ENCODE results near the gene NEUROD6. TPM values are rescaled to one million over a fixed set of nuclear protein-coding genes. Genes with fewer than 3 reads are reported as not detected.

NEUROD6 gene
- total and polyA plus RNA-seq, 2 donors (not counting 3 experiments of a cell fraction or from before 2014, with no cell fraction given), result not detected

DNA sequence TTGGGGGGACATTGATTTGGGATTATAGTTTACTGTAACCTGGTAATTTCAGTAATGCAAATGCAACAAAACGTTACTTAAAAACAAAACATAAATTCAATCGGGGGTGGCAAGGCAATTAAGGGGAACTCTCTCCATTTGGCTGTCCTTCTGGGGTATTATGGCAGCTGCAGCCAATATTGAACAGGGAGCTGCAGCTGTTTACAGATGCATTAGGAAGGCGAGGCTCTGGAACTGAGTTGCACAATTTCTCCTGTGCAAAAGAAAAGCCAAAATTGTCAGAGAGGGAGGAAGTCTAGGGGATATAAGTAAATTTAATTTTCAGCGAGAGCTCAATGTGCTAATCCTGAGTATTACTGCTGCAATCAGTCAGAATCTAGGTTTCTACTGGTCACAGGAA is 36.1 kb downstream of the NEUROD6 start:
- ChIA-PET POLR2A (no interaction called here), CTCF (no interaction called here)
- TF ChIP-seq EZH2 (IDR thresholded peaks at IDR 0.05; ENCODE audit: borderline replicate concordance, low read depth, low read length, severe bottlenecking), result no peak
- TF ChIP-seq POLR2A (IDR thresholded peaks at IDR 0.05; ENCODE audit: low read depth, low read length), result no peak
- no peak for TF ChIP-seq FOS (IDR thresholded peaks at IDR 0.05; ENCODE audit: borderline replicate concordance, insufficient read depth, low read length)
- TF ChIP-seq, protein P1, sequence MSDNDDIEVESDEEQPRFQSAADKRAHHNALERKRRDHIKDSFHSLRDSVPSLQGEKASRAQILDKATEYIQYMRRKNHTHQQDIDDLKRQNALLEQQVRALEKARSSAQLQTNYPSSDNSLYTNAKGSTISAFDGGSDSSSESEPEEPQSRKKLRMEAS (IDR thresholded peaks at IDR 0.05; ENCODE audit: insufficient read depth, insufficient read length), result no peak
- no peak for TF ChIP-seq POLR2AphosphoS5 (IDR thresholded peaks at IDR 0.05; ENCODE audit: insufficient read depth, low read depth, low read length)
- TF ChIP-seq, protein P2, sequence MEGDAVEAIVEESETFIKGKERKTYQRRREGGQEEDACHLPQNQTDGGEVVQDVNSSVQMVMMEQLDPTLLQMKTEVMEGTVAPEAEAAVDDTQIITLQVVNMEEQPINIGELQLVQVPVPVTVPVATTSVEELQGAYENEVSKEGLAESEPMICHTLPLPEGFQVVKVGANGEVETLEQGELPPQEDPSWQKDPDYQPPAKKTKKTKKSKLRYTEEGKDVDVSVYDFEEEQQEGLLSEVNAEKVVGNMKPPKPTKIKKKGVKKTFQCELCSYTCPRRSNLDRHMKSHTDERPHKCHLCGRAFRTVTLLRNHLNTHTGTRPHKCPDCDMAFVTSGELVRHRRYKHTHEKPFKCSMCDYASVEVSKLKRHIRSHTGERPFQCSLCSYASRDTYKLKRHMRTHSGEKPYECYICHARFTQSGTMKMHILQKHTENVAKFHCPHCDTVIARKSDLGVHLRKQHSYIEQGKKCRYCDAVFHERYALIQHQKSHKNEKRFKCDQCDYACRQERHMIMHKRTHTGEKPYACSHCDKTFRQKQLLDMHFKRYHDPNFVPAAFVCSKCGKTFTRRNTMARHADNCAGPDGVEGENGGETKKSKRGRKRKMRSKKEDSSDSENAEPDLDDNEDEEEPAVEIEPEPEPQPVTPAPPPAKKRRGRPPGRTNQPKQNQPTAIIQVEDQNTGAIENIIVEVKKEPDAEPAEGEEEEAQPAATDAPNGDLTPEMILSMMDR (IDR thresholded peaks at IDR 0.05; ENCODE audit: extremely low read depth in 1 of 2, insufficient read depth in 1 of 2, low read depth in 1 of 2, low read length in 2 of 2), result no peak
- no peak for TF ChIP-seq MYC (IDR thresholded peaks at IDR 0.05; ENCODE audit: low read depth, low read length)
- no peak for TF ChIP-seq JUN (IDR thresholded peaks at IDR 0.05; ENCODE audit: borderline replicate concordance, insufficient read depth, insufficient read length, low read depth)
- Histone ChIP-seq H3K4me1 (ENCODE audit: control insufficient read depth, extremely low read depth, insufficient read depth, low read length) (no peaks in the 10 kb centered on the region), H3K79me2 (ENCODE audit: control insufficient read depth, insufficient read depth, low read length) (no peaks in the 10 kb centered on the region), H3K36me3 (ENCODE audit: control insufficient read depth in 2 of 2, extremely low read depth in 1 of 2, insufficient read depth in 2 of 2, low read length in 2 of 2) (no peaks in the 10 kb centered on the region), H3K4me2 (ENCODE audit: insufficient read depth, low read length) (no peak overlapping the region), H3K9ac (replicated peaks; ENCODE audit: extremely low read depth, insufficient read depth, low read length) (no peak overlapping the region), H3K27ac (ENCODE audit: insufficient read depth, low read depth, low read length) (no peak overlapping the region), H3K9me1 (replicated peaks; ENCODE audit: control insufficient read depth, extremely low read depth, insufficient read depth, low read length) (no peaks in the 10 kb centered on the region), H3K27me3 (ENCODE audit: control insufficient read depth in 2 of 2, insufficient read depth in 2 of 2, low read length in 2 of 2) (no peaks in the 10 kb centered on the region), H4K20me1 (replicated peaks; ENCODE audit: control insufficient read depth, extremely low read depth, insufficient read depth, low read length) (no peaks in the 10 kb centered on the region), H3K9me3 (replicated peaks; ENCODE audit: control insufficient read depth, insufficient read depth, low read length) (no peaks in the 10 kb centered on the region), H2AFZ (ENCODE audit: low read depth, low read length) (no peak overlapping the region), H3K4me3 (replicated peaks in 1 of 3; ENCODE audit: insufficient read depth in 1 of 3, low read depth in 1 of 3, low read length in 3 of 3) (no peak overlapping the region)
- intact Hi-C loops (cut with micrococcal nuclease) (no loop called here), dilution Hi-C loops (cut with MboI; ENCODE audit: extremely low pct_ligation_motif_present, low sequenced_read_pairs) (no loop called here)
- FAIRE-seq (no peak), DNase-seq (ENCODE audit: low read depth, low spot score) (no peak)
- BruUV-seq (replicated peaks), result no TSS peak

Measured in endothelial cell of umbilical vein (primary cell).